A549 (cell line): Measurements from ENCODE around the gene ELF4.

ENCODE experiments used
- BCL3 ChIP-seq: fragments of >200 bp; sonication (Bioruptor Twin); formaldehyde crosslinking; IDR thresholded peaks from 3 replicates; pipeline ENCODE4 v1.6.1; 2016
- EP300 ChIP-seq, 2 experiments: fragments of >200 bp; sonication (Bioruptor Twin); formaldehyde crosslinking; IDR thresholded peaks; 2 replicates in 1 of 2; 3 replicates in 1 of 2; pipeline ENCODE4 v1.6.1; 2016 to 2017
- HES2 ChIP-seq: fragments of >200 bp; sonication (Bioruptor Twin); formaldehyde crosslinking; IDR thresholded peaks from 2 replicates; pipeline ENCODE4 v1.6.1; 2016
- SMC3 ChIP-seq: fragments of >200 bp; sonication (Bioruptor Twin); formaldehyde crosslinking; IDR thresholded peaks from 3 replicates; pipeline ENCODE4 v1.6.1; 2018; ENCODE audit warnings: inconsistent platforms
- TP53 ChIP-seq: fragments of 250-450 bp; sonication (Bioruptor Pico); IDR thresholded peaks from 2 replicates; pipeline ENCODE4 v1.5.0; 2021; ENCODE audit warnings: mild to moderate bottlenecking, moderate library complexity
- TF ChIP-seq, protein P1 (sequence below): fragments of >200 bp; sonication (Bioruptor Twin); formaldehyde crosslinking; IDR thresholded peaks from 3 replicates; pipeline ENCODE4 v1.5.1; 2016

DNA sequence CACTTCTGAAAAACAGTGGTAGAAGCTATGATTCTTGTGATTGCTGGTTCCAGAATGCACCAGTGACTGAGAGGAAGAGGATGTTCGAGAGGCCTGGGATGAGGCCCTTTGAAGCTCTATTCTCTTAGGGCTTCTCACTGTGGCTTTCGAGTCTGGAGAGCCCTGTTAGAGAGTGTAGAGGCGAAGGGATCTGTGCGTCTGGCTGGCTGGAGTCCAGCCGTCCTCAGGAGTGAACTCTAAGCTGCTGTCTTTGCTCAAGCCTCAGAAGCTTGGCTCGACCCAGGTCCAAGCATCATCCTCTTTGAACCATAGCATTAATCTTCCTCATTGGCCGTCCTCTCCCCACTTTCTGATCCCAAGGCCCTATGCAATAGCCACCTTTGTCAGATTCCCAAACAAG lies 51.6 kb downstream of the ELF4 start:
- TF ChIP-seq EP300 (IDR thresholded peaks at IDR 0.05) (no peak), SMC3 (no peak), BCL3 (no peak), HES2 (no peak), TP53 (CRISPR knock-in tag) (no peak)
- TF ChIP-seq, protein P1, sequence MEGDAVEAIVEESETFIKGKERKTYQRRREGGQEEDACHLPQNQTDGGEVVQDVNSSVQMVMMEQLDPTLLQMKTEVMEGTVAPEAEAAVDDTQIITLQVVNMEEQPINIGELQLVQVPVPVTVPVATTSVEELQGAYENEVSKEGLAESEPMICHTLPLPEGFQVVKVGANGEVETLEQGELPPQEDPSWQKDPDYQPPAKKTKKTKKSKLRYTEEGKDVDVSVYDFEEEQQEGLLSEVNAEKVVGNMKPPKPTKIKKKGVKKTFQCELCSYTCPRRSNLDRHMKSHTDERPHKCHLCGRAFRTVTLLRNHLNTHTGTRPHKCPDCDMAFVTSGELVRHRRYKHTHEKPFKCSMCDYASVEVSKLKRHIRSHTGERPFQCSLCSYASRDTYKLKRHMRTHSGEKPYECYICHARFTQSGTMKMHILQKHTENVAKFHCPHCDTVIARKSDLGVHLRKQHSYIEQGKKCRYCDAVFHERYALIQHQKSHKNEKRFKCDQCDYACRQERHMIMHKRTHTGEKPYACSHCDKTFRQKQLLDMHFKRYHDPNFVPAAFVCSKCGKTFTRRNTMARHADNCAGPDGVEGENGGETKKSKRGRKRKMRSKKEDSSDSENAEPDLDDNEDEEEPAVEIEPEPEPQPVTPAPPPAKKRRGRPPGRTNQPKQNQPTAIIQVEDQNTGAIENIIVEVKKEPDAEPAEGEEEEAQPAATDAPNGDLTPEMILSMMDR, result no peak
